ENCODE results near the gene AMACR. TPM values are rescaled to one million over a fixed set of nuclear protein-coding genes. Genes with fewer than 3 reads are reported as not detected.
"Not testable (repeated sequence)": the region's sequence is repeated elsewhere in the genome, so short reads cannot be mapped to it uniquely, and the experiment has no call there.

The AMACR gene
- total and polyA plus RNA-seq, 2 donors (not counting 3 experiments of a cell fraction or from before 2014, with no cell fraction given), result 6.7 to 8.7 TPM

DNA sequence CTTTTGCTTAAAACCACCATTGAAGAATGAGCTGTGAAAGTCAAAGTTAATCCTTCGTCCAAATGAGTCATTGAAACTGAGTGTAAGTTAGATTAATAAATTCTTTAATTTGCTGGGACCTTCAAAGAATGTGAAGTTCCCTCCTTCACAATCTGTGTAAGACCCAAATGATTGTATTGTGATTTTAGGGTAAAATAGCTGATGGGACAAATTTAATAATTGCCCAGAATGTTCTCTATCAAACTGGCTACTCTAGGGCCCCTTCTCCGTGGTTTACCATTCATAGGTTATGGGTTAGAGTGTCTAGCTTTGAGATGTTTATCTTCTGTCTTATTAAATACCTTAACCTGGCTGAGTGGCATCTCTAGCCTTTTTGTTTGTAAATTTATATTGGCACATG is 23.3 kb upstream of the AMACR start:
- dilution Hi-C loops (cut with MboI; ENCODE audit: extremely low pct_ligation_motif_present, low sequenced_read_pairs), result no loop called here
- intact Hi-C loops (cut with micrococcal nuclease), result no loop called here
- no peak overlapping the region for H3K4me2 ChIP-seq (ENCODE audit: insufficient read depth, low read length)
- BruUV-seq (replicated peaks), result no TSS peak
- H3K27ac ChIP-seq (ENCODE audit: insufficient read depth, low read depth, low read length), result no peak overlapping the region
- H3K4me3 ChIP-seq (replicated peaks in 1 of 3; ENCODE audit: insufficient read depth in 1 of 3, low read depth in 1 of 3, low read length in 3 of 3), result no peak overlapping the region
- TF ChIP-seq JUN (IDR thresholded peaks at IDR 0.05; ENCODE audit: borderline replicate concordance, insufficient read depth, insufficient read length, low read depth), result no peak
- H3K79me2 ChIP-seq (ENCODE audit: control insufficient read depth, insufficient read depth, low read length), result no peaks in the 10 kb centered on the region
- no peak overlapping the region for H3K9ac ChIP-seq (replicated peaks; ENCODE audit: extremely low read depth, insufficient read depth, low read length)
- H2AFZ ChIP-seq (ENCODE audit: low read depth, low read length), result no peak overlapping the region
- H3K36me3 ChIP-seq (ENCODE audit: control insufficient read depth in 2 of 2, extremely low read depth in 1 of 2, insufficient read depth in 2 of 2, low read length in 2 of 2), result no peaks in the 10 kb centered on the region
- FAIRE-seq (no peak), DNase-seq (ENCODE audit: low read depth, low spot score) (no peak)
- no peaks in the 10 kb centered on the region for H4K20me1 ChIP-seq (replicated peaks; ENCODE audit: control insufficient read depth, extremely low read depth, insufficient read depth, low read length)
- no peaks in the 10 kb centered on the region for H3K27me3 ChIP-seq (ENCODE audit: control insufficient read depth in 2 of 2, insufficient read depth in 2 of 2, low read length in 2 of 2)
- no peaks in the 10 kb centered on the region for H3K9me3 ChIP-seq (replicated peaks; ENCODE audit: control insufficient read depth, insufficient read depth, low read length)
- POLR2A ChIA-PET, result no interaction called here
- CTCF ChIA-PET, result no interaction called here
- H3K4me1 ChIP-seq (ENCODE audit: control insufficient read depth, extremely low read depth, insufficient read depth, low read length), result no peaks in the 10 kb centered on the region
- H3K9me1 ChIP-seq (replicated peaks; ENCODE audit: control insufficient read depth, extremely low read depth, insufficient read depth, low read length), result no peaks in the 10 kb centered on the region

DNA sequence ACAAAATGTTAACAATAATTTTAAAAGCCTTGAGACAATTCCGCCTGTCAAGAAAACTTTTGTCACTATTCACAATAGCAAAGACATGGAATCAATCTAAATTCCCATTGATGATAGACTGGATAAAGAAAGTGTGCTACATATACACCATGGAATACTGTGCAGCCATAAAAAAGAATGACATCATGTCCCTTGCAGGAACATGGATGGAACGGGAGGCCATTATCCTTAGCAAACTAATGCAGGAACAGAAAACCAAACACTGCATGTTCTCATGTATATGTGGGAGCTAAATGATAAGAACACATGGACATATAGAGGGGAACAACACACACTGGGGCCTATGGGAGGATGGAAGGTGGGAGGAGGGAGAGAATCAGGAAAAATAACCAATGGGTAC is 22.7 kb upstream of the AMACR start:
- dilution Hi-C loops (cut with MboI; ENCODE audit: extremely low pct_ligation_motif_present, low sequenced_read_pairs); H3K9me1 ChIP-seq (replicated peaks; ENCODE audit: control insufficient read depth, extremely low read depth, insufficient read depth, low read length); BruUV-seq (replicated peaks); DNase-seq (ENCODE audit: low read depth, low spot score); H3K9ac ChIP-seq (replicated peaks; ENCODE audit: extremely low read depth, insufficient read depth, low read length); H3K27me3 ChIP-seq (ENCODE audit: control insufficient read depth in 2 of 2, insufficient read depth in 2 of 2, low read length in 2 of 2); H3K4me2 ChIP-seq (ENCODE audit: insufficient read depth, low read length); intact Hi-C loops (cut with micrococcal nuclease); CTCF ChIA-PET; H3K36me3 ChIP-seq (ENCODE audit: control insufficient read depth in 2 of 2, extremely low read depth in 1 of 2, insufficient read depth in 2 of 2, low read length in 2 of 2); POLR2A ChIA-PET; H3K9me3 ChIP-seq (replicated peaks; ENCODE audit: control insufficient read depth, insufficient read depth, low read length); H2AFZ ChIP-seq (ENCODE audit: low read depth, low read length); H3K4me3 ChIP-seq (replicated peaks in 1 of 3; ENCODE audit: insufficient read depth in 1 of 3, low read depth in 1 of 3, low read length in 3 of 3); H3K4me1 ChIP-seq (ENCODE audit: control insufficient read depth, extremely low read depth, insufficient read depth, low read length); H4K20me1 ChIP-seq (replicated peaks; ENCODE audit: control insufficient read depth, extremely low read depth, insufficient read depth, low read length); H3K79me2 ChIP-seq (ENCODE audit: control insufficient read depth, insufficient read depth, low read length); H3K27ac ChIP-seq (ENCODE audit: insufficient read depth, low read depth, low read length); FAIRE-seq: not testable (repeated sequence)

DNA sequence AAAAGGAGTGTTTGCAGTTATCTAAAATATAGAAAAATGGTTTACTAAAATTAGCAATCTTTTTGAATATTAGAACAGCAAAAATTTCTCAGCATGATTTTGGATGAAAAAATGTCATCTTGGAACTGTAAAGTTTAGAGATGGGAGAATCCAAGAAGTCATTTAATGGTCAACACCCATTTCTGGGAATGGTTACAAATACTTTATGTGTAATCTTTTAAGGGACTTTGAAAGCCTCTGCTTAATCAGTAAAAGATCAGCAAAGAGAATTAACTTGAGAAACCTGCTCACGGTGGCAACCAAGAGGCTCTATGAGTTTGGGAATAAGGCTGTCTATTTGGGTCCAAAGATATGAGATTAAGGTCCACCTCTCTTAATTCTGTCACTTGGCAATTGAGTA is 22.2 kb upstream of the AMACR start:
- no TSS peak for BruUV-seq (replicated peaks)

More for the DNA sequence above, 22.2 kb upstream of the AMACR start:
- Histone ChIP-seq H3K4me3 (replicated peaks in 1 of 3; ENCODE audit: insufficient read depth in 1 of 3, low read depth in 1 of 3, low read length in 3 of 3) (no peak overlapping the region), H3K9me3 (replicated peaks; ENCODE audit: control insufficient read depth, insufficient read depth, low read length) (no peaks in the 10 kb centered on the region), H3K36me3 (ENCODE audit: control insufficient read depth in 2 of 2, extremely low read depth in 1 of 2, insufficient read depth in 2 of 2, low read length in 2 of 2) (no peaks in the 10 kb centered on the region), H3K4me2 (ENCODE audit: insufficient read depth, low read length) (no peak overlapping the region), H3K27ac (ENCODE audit: insufficient read depth, low read depth, low read length) (no peak overlapping the region), H2AFZ (ENCODE audit: low read depth, low read length) (no peak overlapping the region), H3K27me3 (ENCODE audit: control insufficient read depth in 2 of 2, insufficient read depth in 2 of 2, low read length in 2 of 2) (no peaks in the 10 kb centered on the region), H3K9me1 (replicated peaks; ENCODE audit: control insufficient read depth, extremely low read depth, insufficient read depth, low read length) (no peaks in the 10 kb centered on the region), H4K20me1 (replicated peaks; ENCODE audit: control insufficient read depth, extremely low read depth, insufficient read depth, low read length) (no peaks in the 10 kb centered on the region), H3K4me1 (ENCODE audit: control insufficient read depth, extremely low read depth, insufficient read depth, low read length) (no peaks in the 10 kb centered on the region), H3K9ac (replicated peaks; ENCODE audit: extremely low read depth, insufficient read depth, low read length) (no peak overlapping the region), H3K79me2 (ENCODE audit: control insufficient read depth, insufficient read depth, low read length) (no peaks in the 10 kb centered on the region)
- TF ChIP-seq POLR2A (IDR thresholded peaks at IDR 0.05; ENCODE audit: low read depth, low read length), result no peak
- no peak for TF ChIP-seq FOS (IDR thresholded peaks at IDR 0.05; ENCODE audit: borderline replicate concordance, insufficient read depth, low read length)
- TF ChIP-seq MYC (IDR thresholded peaks at IDR 0.05; ENCODE audit: low read depth, low read length), result no peak
- TF ChIP-seq GATA2 (IDR thresholded peaks at IDR 0.05; ENCODE audit: insufficient read depth, insufficient read length, low read depth, low read length), result no peak
- no peak for TF ChIP-seq JUN (IDR thresholded peaks at IDR 0.05; ENCODE audit: borderline replicate concordance, insufficient read depth, insufficient read length, low read depth)
- TF ChIP-seq POLR2AphosphoS5 (IDR thresholded peaks at IDR 0.05; ENCODE audit: insufficient read depth, low read depth, low read length), result no peak
- TF ChIP-seq EZH2 (IDR thresholded peaks at IDR 0.05; ENCODE audit: borderline replicate concordance, low read depth, low read length, severe bottlenecking), result no peak
- TF ChIP-seq, protein P1, sequence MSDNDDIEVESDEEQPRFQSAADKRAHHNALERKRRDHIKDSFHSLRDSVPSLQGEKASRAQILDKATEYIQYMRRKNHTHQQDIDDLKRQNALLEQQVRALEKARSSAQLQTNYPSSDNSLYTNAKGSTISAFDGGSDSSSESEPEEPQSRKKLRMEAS (IDR thresholded peaks at IDR 0.05; ENCODE audit: insufficient read depth, insufficient read length), result no peak
- TF ChIP-seq, protein P2, sequence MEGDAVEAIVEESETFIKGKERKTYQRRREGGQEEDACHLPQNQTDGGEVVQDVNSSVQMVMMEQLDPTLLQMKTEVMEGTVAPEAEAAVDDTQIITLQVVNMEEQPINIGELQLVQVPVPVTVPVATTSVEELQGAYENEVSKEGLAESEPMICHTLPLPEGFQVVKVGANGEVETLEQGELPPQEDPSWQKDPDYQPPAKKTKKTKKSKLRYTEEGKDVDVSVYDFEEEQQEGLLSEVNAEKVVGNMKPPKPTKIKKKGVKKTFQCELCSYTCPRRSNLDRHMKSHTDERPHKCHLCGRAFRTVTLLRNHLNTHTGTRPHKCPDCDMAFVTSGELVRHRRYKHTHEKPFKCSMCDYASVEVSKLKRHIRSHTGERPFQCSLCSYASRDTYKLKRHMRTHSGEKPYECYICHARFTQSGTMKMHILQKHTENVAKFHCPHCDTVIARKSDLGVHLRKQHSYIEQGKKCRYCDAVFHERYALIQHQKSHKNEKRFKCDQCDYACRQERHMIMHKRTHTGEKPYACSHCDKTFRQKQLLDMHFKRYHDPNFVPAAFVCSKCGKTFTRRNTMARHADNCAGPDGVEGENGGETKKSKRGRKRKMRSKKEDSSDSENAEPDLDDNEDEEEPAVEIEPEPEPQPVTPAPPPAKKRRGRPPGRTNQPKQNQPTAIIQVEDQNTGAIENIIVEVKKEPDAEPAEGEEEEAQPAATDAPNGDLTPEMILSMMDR (IDR thresholded peaks at IDR 0.05; ENCODE audit: extremely low read depth in 1 of 2, insufficient read depth in 1 of 2, low read depth in 1 of 2, low read length in 2 of 2), result no peak
- no peak for DNase-seq (ENCODE audit: low read depth, low spot score)
- intact Hi-C loops (cut with micrococcal nuclease), result no loop called here
- dilution Hi-C loops (cut with MboI; ENCODE audit: extremely low pct_ligation_motif_present, low sequenced_read_pairs), result no loop called here
- POLR2A ChIA-PET, result no interaction called here
- CTCF ChIA-PET, result no interaction called here
- no peak for FAIRE-seq
